DMS53 (cell line): ENCODE measurements around the gene DCLK3.

Experiments
- DNase-seq: peaks from one replicate; lab custom pipeline; 2025; lab: John Stamatoyannopoulos, UW

Gene DCLK3

GRCh38 chr3:36709826-36710365, 54.5 kb downstream of the DCLK3 start:
- no peak for DNase-seq

GRCh38 chr3:36709281-36709680, 55.1 kb downstream of the DCLK3 start:
- DNase-seq: no peak

GRCh38 chr3:36707623-36708409, 56.5 kb downstream of the DCLK3 start:
- peak; percentile 9 for DNase-seq

GRCh38 chr3:36705015-36705414, 59.3 kb downstream of the DCLK3 start:
- no peak for DNase-seq

- no peak for DNase-seq
Measured at GRCh38 chr3:36704280-36704679, 60.1 kb downstream of the DCLK3 start.

GRCh38 chr3:36701249-36701572, 63.1 kb downstream of the DCLK3 start:
- no peak for DNase-seq

GRCh38 chr3:36700537-36701248, 63.7 kb downstream of the DCLK3 start:
- DNase-seq: peak; percentile 55

GRCh38 chr3:36698314-36698713, 66.0 kb downstream of the DCLK3 start:
- no peak for DNase-seq

- DNase-seq: no peak
Measured at GRCh38 chr3:36697229-36698001, 66.9 kb downstream of the DCLK3 start.

GRCh38 chr3:36696799-36697198, 67.6 kb downstream of the DCLK3 start:
- DNase-seq: no peak

GRCh38 chr3:36695769-36696137, 68.6 kb downstream of the DCLK3 start:
- no peak for DNase-seq

GRCh38 chr3:36695113-36695768, 69.1 kb downstream of the DCLK3 start:
- DNase-seq: no peak

- DNase-seq: no peak
Measured at GRCh38 chr3:36693670-36694069, 70.7 kb downstream of the DCLK3 start.

- no peak for DNase-seq
Measured at GRCh38 chr3:36689560-36689959, 74.8 kb downstream of the DCLK3 start.

GRCh38 chr3:36688815-36689214, 75.5 kb downstream of the DCLK3 start:
- no peak for DNase-seq

- DNase-seq: no peak
Measured at GRCh38 chr3:36686516-36686915, 77.8 kb downstream of the DCLK3 start.

GRCh38 chr3:36681867-36682266, 82.5 kb downstream of the DCLK3 start:
- no peak for DNase-seq

GRCh38 chr3:36680952-36681351, 83.4 kb downstream of the DCLK3 start:
- DNase-seq: no peak

- peak; percentile 1 for DNase-seq
Measured at GRCh38 chr3:36679384-36680200, 84.8 kb downstream of the DCLK3 start.

GRCh38 chr3:36678216-36679013, 85.9 kb downstream of the DCLK3 start:
- DNase-seq: no peak
